Panc1 (cell line): Measurements from ENCODE around the gene LPIN1. TPM values are rescaled to one million over a fixed set of nuclear protein-coding genes. Genes with fewer than 3 reads are reported as not detected.

Source experiments
- ATAC-seq: fragments of 200-7000 bp; cut with Tn5 transposase; 2 replicates; pipeline ENCODE4 v1.9.1; 2020; ENCODE audit warnings: mild to moderate bottlenecking, moderate library complexity
- BruUV-seq: library from RNA; stranded (reverse); fragments of 400-500 nt; replicated peaks from 2 replicates; lab custom pipeline; 2021; lab: Mats Ljungman, UMichigan
- CTCF ChIA-PET: fragments of 300-600 bp; sonication (Branson Sonifier 250); formaldehyde crosslinking; loops from one replicate; lab custom pipeline; 2022; ENCODE audit warnings: antibody characterized with exemption; lab: Charles Lee
- POLR2A ChIA-PET: fragments of 300-600 bp; sonication (Branson Sonifier 250); formaldehyde crosslinking; loops from one replicate; lab custom pipeline; 2022; ENCODE audit warnings: antibody characterized with exemption; lab: Charles Lee
- DNase-seq: peaks from one replicate; pipeline ENCODE4 v3.0.0-alpha.2; 2010; ENCODE audit warnings: low read depth, low spot score
- H3K27ac ChIP-seq: 2 replicates; pipeline ENCODE4 v1.5.1; 2011; ENCODE audit warnings: mild to moderate bottlenecking, low read length, inconsistent platforms
- H3K27me3 ChIP-seq: fragments of 200-500 bp; sonication (Bioruptor generic); 2 replicates; pipeline ENCODE4 v1.6.0; 2014; ENCODE audit warnings: low read length, inconsistent platforms; ENCODE audit not compliant: control insufficient read depth, insufficient read depth
- H3K36me3 ChIP-seq: fragments of 200-500 bp; sonication (Bioruptor generic); 2 replicates; pipeline ENCODE4 v1.5.1; 2014; ENCODE audit warnings: inconsistent platforms, mild to moderate bottlenecking, low read length, moderate library complexity; ENCODE audit not compliant: control insufficient read depth, insufficient read depth
- H3K4me1 ChIP-seq: 2 replicates; pipeline ENCODE4 v1.5.1; 2011; ENCODE audit warnings: inconsistent platforms, mild to moderate bottlenecking, low read length, moderate library complexity; ENCODE audit not compliant: control insufficient read depth, insufficient read depth
- H3K4me3 ChIP-seq, 2 experiments: 2 replicates each; pipeline ENCODE4 v1.5.1; 2011 to 2012; ENCODE audit warnings: low read depth in 2 of 2, low read length in 2 of 2, mild to moderate bottlenecking in 2 of 2, inconsistent platforms in 1 of 2, moderate library complexity in 1 of 2
- H3K9me3 ChIP-seq: fragments of 200-500 bp; sonication (Bioruptor generic); 2 replicates; pipeline ENCODE4 v1.5.1; 2014; ENCODE audit warnings: low read depth, mild to moderate bottlenecking, inconsistent platforms, low read length, moderate library complexity; ENCODE audit not compliant: control insufficient read depth, insufficient read depth
- POLR2AphosphoS5 ChIP-seq: IDR thresholded peaks from 2 replicates; pipeline ENCODE4 v1.6.1; 2012; ENCODE audit warnings: mild to moderate bottlenecking, low read depth, low read length, moderate library complexity
- REST ChIP-seq, 2 experiments: IDR thresholded peaks; 2 replicates each; pipeline ENCODE4 v1.6.1; 2011 to 2012; ENCODE audit warnings: low read depth in 2 of 2, control low read depth in 1 of 2, low read length in 1 of 2, mild to moderate bottlenecking in 1 of 2, moderate library complexity in 1 of 2; ENCODE audit not compliant: insufficient read depth in 1 of 2
- SIN3A ChIP-seq: IDR thresholded peaks from 2 replicates; pipeline ENCODE4 v1.6.1; 2012; ENCODE audit warnings: low read depth, mild to moderate bottlenecking, low read length, moderate library complexity, borderline replicate concordance; ENCODE audit not compliant: insufficient read depth
- TCF7L2 ChIP-seq: IDR thresholded peaks from 2 replicates; pipeline ENCODE4 v1.6.1; 2011; ENCODE audit warnings: mild to moderate bottlenecking, low read depth, low read length, inconsistent platforms
- in situ Hi-C: cut with HindIII; loops from 2 replicates; pipeline ENCODE4 v1.10.0; 2016; ENCODE audit warnings: low sequenced_read_pairs, low pct_unique_long_range_greater_than_20kb
- intact Hi-C: fragments of 100-400 bp; cut with micrococcal nuclease; formaldehyde crosslinking; loops from one replicate; pipeline ENCODE4 v1.10.0; 2022; ENCODE audit not compliant: unreplicated experiment
- total RNA-seq: library from RNA; stranded (reverse); gene quantifications from one replicate; pipeline ENCODE4 v1.2.1, GENCODE V29; 2021; ENCODE audit not compliant: unreplicated experiment
- TF ChIP-seq, protein P1 (sequence below): fragments of 450-650 bp; IDR thresholded peaks from 2 replicates; pipeline ENCODE4 v1.5.1; 2017; ENCODE audit warnings: mild to moderate bottlenecking

The LPIN1 gene
- total RNA-seq, 1 experiment from 2014 or later: 51.8 TPM

- H3K4me3 ChIP-seq: no peak overlapping the region
- no peaks in the 10 kb centered on the region for H3K9me3 ChIP-seq
- in situ Hi-C loops: no loop called here
- DNase-seq (no peak), ATAC-seq (no peak)
- TF ChIP-seq POLR2AphosphoS5: no peak
- TF ChIP-seq, protein P1, sequence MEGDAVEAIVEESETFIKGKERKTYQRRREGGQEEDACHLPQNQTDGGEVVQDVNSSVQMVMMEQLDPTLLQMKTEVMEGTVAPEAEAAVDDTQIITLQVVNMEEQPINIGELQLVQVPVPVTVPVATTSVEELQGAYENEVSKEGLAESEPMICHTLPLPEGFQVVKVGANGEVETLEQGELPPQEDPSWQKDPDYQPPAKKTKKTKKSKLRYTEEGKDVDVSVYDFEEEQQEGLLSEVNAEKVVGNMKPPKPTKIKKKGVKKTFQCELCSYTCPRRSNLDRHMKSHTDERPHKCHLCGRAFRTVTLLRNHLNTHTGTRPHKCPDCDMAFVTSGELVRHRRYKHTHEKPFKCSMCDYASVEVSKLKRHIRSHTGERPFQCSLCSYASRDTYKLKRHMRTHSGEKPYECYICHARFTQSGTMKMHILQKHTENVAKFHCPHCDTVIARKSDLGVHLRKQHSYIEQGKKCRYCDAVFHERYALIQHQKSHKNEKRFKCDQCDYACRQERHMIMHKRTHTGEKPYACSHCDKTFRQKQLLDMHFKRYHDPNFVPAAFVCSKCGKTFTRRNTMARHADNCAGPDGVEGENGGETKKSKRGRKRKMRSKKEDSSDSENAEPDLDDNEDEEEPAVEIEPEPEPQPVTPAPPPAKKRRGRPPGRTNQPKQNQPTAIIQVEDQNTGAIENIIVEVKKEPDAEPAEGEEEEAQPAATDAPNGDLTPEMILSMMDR: no peak
- no peaks in the 10 kb centered on the region for H3K27me3 ChIP-seq
- CTCF ChIA-PET: interaction anchor here (0.9 kb wide), 1 partner anchor 64 kb away, joined by 3 read pairs; no protein-coding TSS in a partner anchor
- H3K36me3 ChIP-seq: no peaks in the 10 kb centered on the region
- intact Hi-C loops: no loop called here
- no peak overlapping the region for H3K27ac ChIP-seq
- no TSS peak for BruUV-seq
- H3K4me1 ChIP-seq: peaks cover 27% of the 10 kb centered on the region
- POLR2A ChIA-PET: no interaction called here
Observed at GRCh38 chr2:11757101-11757500, 10.7 kb downstream of the LPIN1 start.

DNA sequence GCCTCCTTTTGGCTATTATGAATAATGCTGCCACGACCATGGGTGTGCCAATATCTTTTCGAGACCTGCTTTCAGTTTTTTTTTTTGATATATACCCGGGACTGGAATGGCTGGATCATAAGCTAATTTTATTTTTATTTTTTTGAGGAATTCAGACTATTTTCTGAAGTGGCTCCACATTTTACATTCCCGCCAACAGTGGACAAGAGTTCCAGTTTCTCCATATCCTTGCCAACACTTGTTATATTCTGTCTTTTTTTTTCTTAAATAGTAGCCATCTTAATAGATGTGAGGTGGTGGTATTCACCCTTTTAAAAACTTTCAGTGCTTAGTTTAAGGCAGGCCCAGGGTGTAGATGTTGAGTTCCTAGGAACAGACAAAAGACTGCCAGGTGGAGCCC is 11.8 kb downstream of the LPIN1 start:
- Histone ChIP-seq H3K27ac (no peak overlapping the region), H3K4me1 (peaks cover 20% of the 10 kb centered on the region), H3K36me3 (no peaks in the 10 kb centered on the region), H3K4me3 (no peak overlapping the region), H3K27me3 (no peaks in the 10 kb centered on the region), H3K9me3 (no peaks in the 10 kb centered on the region)
- intact Hi-C loops (no loop called here), in situ Hi-C loops (no loop called here)
- TF ChIP-seq, protein P1: no peak
- TF ChIP-seq POLR2AphosphoS5 (no peak), REST (IDR thresholded peaks at IDR 0.05; ENCODE audit: insufficient read depth in 1 of 2, low read depth in 2 of 2, low read length in 1 of 2) (no peak), TCF7L2 (no peak), SIN3A (no peak)
- no peak for ATAC-seq
- CTCF ChIA-PET: no interaction called here
- POLR2A ChIA-PET: interaction anchor here (0.8 kb wide), 1 partner anchor 22 kb away, joined by 4 read pairs; no protein-coding TSS in a partner anchor
- BruUV-seq: no TSS peak
- no peak for DNase-seq
